Measurements from ENCODE around the gene TLR7. TPM values are rescaled to one million over a fixed set of nuclear protein-coding genes. Genes with fewer than 3 reads are reported as not detected.

TLR7 gene
- total RNA-seq, 3 donors from 2014 or later, result 0.72 to 1.7 (median 0.81) TPM

GRCh38 chrX:12903646-12904045, 36.8 kb downstream of the TLR7 start:
- DNase-seq (no peak), ATAC-seq (no peak)
- no peaks in the 10 kb centered on the region for H3K4me1 ChIP-seq (ENCODE audit: low read depth)
- H3K36me3 ChIP-seq (ENCODE audit: low read depth), result no peaks in the 10 kb centered on the region
- TF ChIP-seq CTCF (IDR thresholded peaks at IDR 0.05), result no peak
- intact Hi-C loops (cut with DNase I, micrococcal nuclease), result loop anchor here in 1 of 2 donors (5.0 kb wide), 1 partner anchor 91 kb away; no protein-coding TSS in a partner anchor
- no peak overlapping the region for H3K4me3 ChIP-seq
- no peaks in the 10 kb centered on the region for H3K9me3 ChIP-seq

GRCh38 chrX:12906046-12906761, 39.3 kb downstream of the TLR7 start, which contains the start of gene TLR8:
Gene TLR8 (plus strand): TSS chrX:12906620. CDS start chrX:12906707, 87 bp downstream.
- H3K9me3 ChIP-seq, result no peaks in the 10 kb centered on the region
- TF ChIP-seq CTCF (IDR thresholded peaks at IDR 0.05), result no peak
- intact Hi-C loops (cut with DNase I, micrococcal nuclease), result no loop called here
- H3K4me3 ChIP-seq, result no peak within 1 kb of the TSS
- H3K4me1 ChIP-seq (ENCODE audit: low read depth), result no peaks in the 10 kb centered on the region
- no peaks in the 10 kb centered on the region for H3K36me3 ChIP-seq (ENCODE audit: low read depth)
- DNase-seq (no peak), ATAC-seq (no peak)

- Histone ChIP-seq H3K36me3 (ENCODE audit: low read depth) (no peaks in the 10 kb centered on the region), H3K9me3 (no peaks in the 10 kb centered on the region), H3K4me1 (ENCODE audit: low read depth) (no peaks in the 10 kb centered on the region), H3K4me3 (no peak overlapping the region)
- DNase-seq, result no peak
- ATAC-seq, result peak; percentile 43
- no peak for TF ChIP-seq CTCF (IDR thresholded peaks at IDR 0.05)
- intact Hi-C loops (cut with DNase I, micrococcal nuclease), result no loop called here
These were observed 43.7 kb downstream of the TLR7 start for GRCh38 chrX:12910423-12911121.

GRCh38 chrX:12911122-12911470, 44.2 kb downstream of the TLR7 start:
- no peak overlapping the region for H3K4me3 ChIP-seq
- ATAC-seq, result no peak
- TF ChIP-seq CTCF (IDR thresholded peaks at IDR 0.05), result no peak
- H3K36me3 ChIP-seq (ENCODE audit: low read depth), result no peaks in the 10 kb centered on the region
- H3K4me1 ChIP-seq (ENCODE audit: low read depth), result no peaks in the 10 kb centered on the region
- H3K9me3 ChIP-seq, result no peaks in the 10 kb centered on the region
- no peak for DNase-seq
- intact Hi-C loops (cut with DNase I, micrococcal nuclease), result no loop called here

GRCh38 chrX:12912791-12913482, 46.1 kb downstream of the TLR7 start:
- Histone ChIP-seq H3K4me3 (no peak overlapping the region), H3K36me3 (ENCODE audit: low read depth) (no peaks in the 10 kb centered on the region), H3K9me3 (no peaks in the 10 kb centered on the region), H3K4me1 (ENCODE audit: low read depth) (no peaks in the 10 kb centered on the region)
- no peak for TF ChIP-seq CTCF (IDR thresholded peaks at IDR 0.05)
- DNase-seq, result no peak
- ATAC-seq, result no peak
- intact Hi-C loops (cut with DNase I, micrococcal nuclease), result no loop called here
